HG03066 (cell line): Measurements from ENCODE around the gene CTBP2.

Experiments
- ATAC-seq: cut with Tn5 transposase; IDR thresholded peaks from one replicate; pipeline ENCODE4 v1.9.1; 2021; ENCODE audit warnings: low read depth; ENCODE audit not compliant: unreplicated experiment

CTBP2 gene

GRCh38 chr10:125147971-125148439, 12.4 kb downstream of the CTBP2 start:
- ATAC-seq: no peak

GRCh38 chr10:125146791-125147579, 13.4 kb downstream of the CTBP2 start:
- ATAC-seq: no peak

GRCh38 chr10:125145636-125146035, 14.7 kb downstream of the CTBP2 start:
- ATAC-seq: no peak

DNA sequence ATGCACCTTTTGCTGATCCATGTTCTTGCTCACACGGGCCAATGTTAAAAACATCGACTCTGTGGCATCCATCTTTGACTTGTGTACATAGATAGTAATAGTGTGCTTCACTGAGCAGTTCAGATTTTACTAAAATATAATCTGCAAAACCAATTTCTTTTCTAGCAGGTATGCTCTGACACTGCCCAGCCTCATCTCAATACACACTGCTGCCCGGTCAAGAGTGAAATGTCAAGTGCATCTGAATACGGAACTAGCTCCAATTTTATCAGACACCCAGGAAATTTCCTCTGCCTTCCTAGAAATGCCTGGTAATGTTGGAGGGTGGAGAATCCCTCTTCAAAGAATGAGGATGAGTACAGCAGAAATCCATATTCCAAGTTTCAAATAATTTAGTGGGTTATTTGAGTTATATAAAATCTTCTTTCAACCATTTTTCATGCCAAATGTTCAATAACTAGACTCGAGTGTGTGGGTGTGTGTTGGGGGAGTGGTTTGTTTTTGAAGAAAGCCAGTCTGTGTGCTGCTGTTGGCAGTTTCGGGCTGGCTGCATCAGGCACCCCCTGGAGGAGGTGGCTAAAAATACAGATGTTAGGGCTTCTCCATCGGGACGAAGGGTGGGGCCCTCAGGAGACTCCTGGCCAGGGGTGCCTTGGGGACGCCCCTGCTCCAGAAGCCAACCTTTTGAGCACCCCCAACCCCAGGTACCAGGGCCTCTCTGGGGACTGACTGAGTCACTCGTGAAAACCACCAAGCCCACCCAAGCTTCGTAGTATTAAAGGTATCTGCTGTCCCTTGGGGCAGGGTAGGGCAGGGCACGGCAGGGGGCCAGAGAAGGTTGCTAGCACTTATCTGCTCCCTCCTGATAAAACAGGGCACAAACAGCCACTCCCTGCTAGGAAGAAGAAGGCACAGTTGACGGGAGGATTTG, 15.4 kb downstream of the CTBP2 start:
- no peak for ATAC-seq

GRCh38 chr10:125144206-125144605, 16.2 kb downstream of the CTBP2 start:
- ATAC-seq: no peak

DNA sequence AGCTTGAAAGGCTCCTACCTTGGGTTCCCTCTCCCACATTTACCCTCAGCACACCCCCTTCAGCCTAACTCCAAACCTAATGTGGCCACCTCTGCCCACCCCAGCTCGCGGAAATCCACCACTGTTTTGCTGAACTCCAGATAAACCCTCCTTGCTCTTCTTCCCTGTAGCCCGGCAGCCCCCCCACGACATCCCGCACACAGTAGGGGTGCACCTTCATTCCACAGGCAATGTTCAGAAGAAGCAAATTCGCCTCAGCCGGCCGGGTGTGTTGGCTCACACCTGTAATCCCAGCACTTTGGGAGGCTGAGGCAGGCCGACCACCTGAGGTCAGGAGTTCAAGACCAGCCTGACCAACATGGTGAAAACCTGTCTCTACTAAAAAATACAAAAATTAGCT, 17.4 kb downstream of the CTBP2 start:
- no peak for ATAC-seq

DNA sequence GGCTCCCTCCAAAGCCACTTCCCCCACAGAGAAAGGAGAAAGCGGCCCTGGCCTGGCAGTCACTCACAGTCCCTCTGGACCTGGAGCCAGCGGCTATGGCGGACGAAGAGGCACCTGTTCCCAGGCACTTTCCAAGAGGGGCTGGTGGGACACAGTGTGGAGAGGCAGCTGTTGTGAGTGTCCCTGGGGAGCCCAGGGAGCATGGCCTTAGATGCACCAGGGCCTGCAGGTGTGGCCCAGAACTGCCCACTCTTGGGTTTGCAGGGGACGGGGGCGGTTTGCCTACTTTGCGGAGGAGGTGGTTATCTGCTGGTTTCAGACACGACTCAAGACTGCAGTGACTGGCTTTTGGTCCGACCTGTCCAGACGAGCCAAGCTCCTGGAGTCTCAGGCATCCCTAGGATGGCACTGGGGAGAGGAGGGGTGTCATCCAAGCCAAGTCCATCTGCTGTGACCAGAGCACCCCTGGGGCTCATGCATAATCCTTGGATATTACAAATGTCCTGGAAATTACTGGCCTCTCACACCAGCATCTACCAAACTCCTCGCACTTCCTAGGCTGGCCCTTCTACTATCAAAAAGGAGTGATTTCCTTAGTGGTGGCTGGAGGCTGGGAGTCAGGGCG, 18.4 kb downstream of the CTBP2 start:
- no peak for ATAC-seq

- ATAC-seq: no peak
Observed at GRCh38 chr10:125141150-125141859, 19.1 kb downstream of the CTBP2 start.

GRCh38 chr10:125140151-125140550, 20.2 kb downstream of the CTBP2 start:
- no peak for ATAC-seq

DNA sequence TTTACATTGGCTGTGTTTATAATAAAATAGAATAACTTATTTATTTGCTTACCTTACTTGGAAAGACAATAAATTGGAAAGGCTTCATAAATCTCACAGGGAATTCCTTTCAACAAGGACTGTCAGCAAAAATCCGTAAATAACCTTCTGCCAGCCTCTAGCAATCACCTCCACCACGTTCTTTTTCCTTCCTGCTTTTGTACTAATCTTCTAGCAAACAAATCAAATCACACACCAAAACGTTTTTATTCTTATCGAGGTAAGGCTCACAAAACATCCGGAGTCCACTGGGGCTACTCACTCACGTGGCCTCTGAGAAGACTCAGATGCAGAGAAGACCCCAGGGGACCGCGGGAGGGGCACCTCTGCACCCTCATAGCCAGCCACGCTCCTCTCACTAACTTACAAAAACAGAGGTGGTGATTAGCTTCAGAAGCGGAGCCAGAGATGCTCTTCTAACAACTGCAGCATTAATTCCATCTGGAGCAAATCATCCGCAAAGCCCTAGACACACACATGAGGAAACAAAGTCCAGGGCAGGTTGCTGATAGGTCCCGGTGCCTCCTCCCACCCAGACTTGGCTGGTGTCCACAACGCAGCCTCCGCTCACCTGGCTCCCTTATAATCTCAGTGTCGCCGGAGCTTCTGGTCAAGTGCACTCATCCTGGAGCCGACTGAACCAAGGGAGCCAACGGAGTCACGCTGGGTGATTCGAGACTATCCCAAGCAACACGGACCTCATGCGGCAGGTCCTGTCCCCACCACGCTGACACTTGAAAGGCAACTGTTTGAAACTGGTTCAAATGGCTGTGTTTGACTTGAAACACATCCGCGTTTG, 22.5 kb downstream of the CTBP2 start:
- no peak for ATAC-seq

GRCh38 chr10:125136087-125136486, 24.3 kb downstream of the CTBP2 start:
- no peak for ATAC-seq

DNA sequence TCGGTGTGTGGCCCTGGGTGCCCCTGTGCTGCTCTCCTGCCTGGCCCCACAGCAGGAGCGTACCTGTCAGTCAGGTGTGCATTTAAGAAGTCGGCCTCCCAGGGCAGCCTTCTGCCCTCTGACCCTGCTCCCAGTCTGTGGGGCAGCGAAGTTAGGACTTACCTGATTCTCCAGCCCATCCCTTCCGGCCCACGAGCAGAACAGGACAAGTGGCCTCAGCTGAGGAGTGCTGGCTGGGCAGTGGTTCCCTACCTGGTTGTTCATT, 24.7 kb downstream of the CTBP2 start:
- no peak for ATAC-seq

GRCh38 chr10:125134916-125135770, 25.2 kb downstream of the CTBP2 start:
- no peak for ATAC-seq

DNA sequence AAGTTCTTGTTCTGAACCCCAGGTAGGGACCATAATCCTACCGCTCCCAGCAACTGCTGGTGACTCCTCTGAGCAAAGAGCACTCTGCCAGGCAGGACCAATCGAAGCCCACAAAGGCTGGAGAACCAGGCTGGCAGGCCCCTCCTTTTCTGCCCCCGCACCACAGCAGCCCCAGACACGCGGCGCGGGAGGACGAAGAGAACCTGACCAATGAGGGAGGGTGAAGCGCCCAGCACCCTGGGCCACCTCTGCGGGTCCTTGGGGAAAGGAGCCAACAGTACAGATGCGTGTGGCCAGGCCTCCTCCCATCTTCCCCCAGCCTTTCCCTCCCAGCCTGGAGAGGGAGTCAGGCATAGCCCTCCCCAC, 25.9 kb downstream of the CTBP2 start:
- no peak for ATAC-seq

- ATAC-seq: no peak
Observed at GRCh38 chr10:125133696-125134482, 26.5 kb downstream of the CTBP2 start.

- no peak for ATAC-seq
Observed at GRCh38 chr10:125132344-125132743, 28.0 kb downstream of the CTBP2 start.

DNA sequence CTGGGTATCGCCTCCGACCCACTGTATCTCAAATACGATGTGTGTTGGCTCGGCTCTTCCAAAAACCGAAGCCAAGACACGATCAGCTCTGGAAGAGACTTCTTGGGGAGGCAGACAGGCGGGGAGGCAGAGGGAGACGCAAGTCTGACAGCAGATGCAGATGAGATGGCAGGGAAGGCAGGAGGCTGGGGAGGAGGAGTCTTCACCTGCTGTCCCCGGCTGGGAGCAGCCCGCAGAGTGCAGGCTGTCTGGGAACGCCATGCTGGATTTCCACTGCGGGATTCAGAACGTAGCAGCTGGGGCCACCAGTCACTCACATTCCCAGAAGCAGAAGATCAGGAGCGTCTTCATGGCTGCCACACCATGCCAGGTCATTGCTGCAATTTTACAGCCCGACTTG, 29.4 kb downstream of the CTBP2 start:
- ATAC-seq: no peak

- ATAC-seq: no peak
Observed at GRCh38 chr10:125130260-125130659, 30.1 kb downstream of the CTBP2 start.
